Neutrophil (primary cell): ENCODE data around the gene HACD1.
A peak's percentile ranks its signal among the peaks of the same experiment; 100 is the strongest.

Experiments
- H3K27ac ChIP-seq: fragments of 200-600 bp; sonication (generic); 2 replicates; pipeline ENCODE4 v1.5.1; 2016; ENCODE audit warnings: mild to moderate bottlenecking, moderate library complexity
- H3K27me3 ChIP-seq: fragments of 200-600 bp; sonication (generic); 2 replicates; pipeline ENCODE4 v1.6.0; 2016; ENCODE audit warnings: mild to moderate bottlenecking
- H3K36me3 ChIP-seq: fragments of 200-600 bp; sonication (generic); 2 replicates; pipeline ENCODE4 v1.5.1; 2017
- H3K4me1 ChIP-seq, 2 experiments: fragments of 200-600 bp in 1 of 2; sonication (generic) in 1 of 2; 1 replicate in 1 of 2; 2 replicates in 1 of 2; pipeline versions ENCODE4 v1.5.1 to v1.6.1; 2013 to 2016; ENCODE audit warnings: low read depth in 1 of 2, low read length in 1 of 2, mild to moderate bottlenecking in 1 of 2, moderate library complexity in 1 of 2; ENCODE audit not compliant: control insufficient read depth in 1 of 2, insufficient read depth in 1 of 2
- H3K4me3 ChIP-seq, 2 experiments: fragments of 200-600 bp in 1 of 2; sonication (generic) in 1 of 2; 1 replicate in 1 of 2; 2 replicates in 1 of 2; pipeline ENCODE4 v1.5.1; 2013 to 2016; ENCODE audit warnings: low read depth in 1 of 2, low read length in 1 of 2, mild to moderate bottlenecking in 1 of 2, moderate library complexity in 1 of 2
- H3K9me3 ChIP-seq: fragments of 200-600 bp; sonication (generic); 2 replicates; pipeline ENCODE4 v1.5.1; 2016
- CTCF ChIP-seq: fragments of 200-600 bp; sonication (generic); IDR thresholded peaks from 2 replicates; pipeline ENCODE4 v1.5.1; 2016; ENCODE audit warnings: antibody characterized with exemption

HACD1 gene

GRCh38 chr10:17648243-17649035, 31.3 kb upstream of the HACD1 start:
- H3K27ac ChIP-seq, result peak overlapping the region; percentile 89
- no peaks in the 10 kb centered on the region for H3K9me3 ChIP-seq
- peaks cover 44 to 51% of the 10 kb centered on the region in 2 experiments for H3K4me1 ChIP-seq
- H3K27me3 ChIP-seq, result no peaks in the 10 kb centered on the region
- no peak overlapping the region for H3K4me3 ChIP-seq
- TF ChIP-seq CTCF, result no peak
- H3K36me3 ChIP-seq, result no peaks in the 10 kb centered on the region

- H3K9me3 ChIP-seq, result no peaks in the 10 kb centered on the region
- H3K4me3 ChIP-seq, result peak overlapping the region; percentile 41 to 70
- H3K4me1 ChIP-seq, result peaks cover 52 to 57% of the 10 kb centered on the region in 2 experiments
- H3K27ac ChIP-seq, result peak overlapping the region; percentile 89
- no peaks in the 10 kb centered on the region for H3K36me3 ChIP-seq
- H3K27me3 ChIP-seq, result no peaks in the 10 kb centered on the region
- no peak for TF ChIP-seq CTCF
Measured at GRCh38 chr10:17647326-17647725, 30.2 kb upstream of the HACD1 start.

GRCh38 chr10:17645621-17646345, 28.6 kb upstream of the HACD1 start:
- no peak for TF ChIP-seq CTCF
- H3K27ac ChIP-seq, result peak overlapping the region; percentile 89
- H3K4me1 ChIP-seq, result peaks cover 52 to 57% of the 10 kb centered on the region in 2 experiments
- peak overlapping the region; percentile 69 to 70 for H3K4me3 ChIP-seq
- H3K36me3 ChIP-seq, result no peaks in the 10 kb centered on the region
- no peaks in the 10 kb centered on the region for H3K27me3 ChIP-seq
- H3K9me3 ChIP-seq, result no peaks in the 10 kb centered on the region

- no peak for TF ChIP-seq CTCF
- Histone ChIP-seq H3K4me1 (peaks cover 52 to 57% of the 10 kb centered on the region in 2 experiments), H3K27me3 (no peaks in the 10 kb centered on the region), H3K9me3 (no peaks in the 10 kb centered on the region), H3K4me3 (peak overlapping the region; percentile 69 to 70), H3K27ac (peak overlapping the region; percentile 89), H3K36me3 (no peaks in the 10 kb centered on the region)
Measured at GRCh38 chr10:17644485-17644943, 27.3 kb upstream of the HACD1 start.

GRCh38 chr10:17643755-17644484, 26.7 kb upstream of the HACD1 start, which contains the start of gene STAM:
TSS of gene STAM (plus strand) at chr10:17644151. CDS start at chr10:17644340, 189 bp downstream.
- peak within 1 kb of the TSS; percentile 89 for H3K27ac ChIP-seq
- H3K36me3 ChIP-seq, result no peaks in the 10 kb centered on the region
- H3K4me1 ChIP-seq, result peaks cover 52 to 55% of the 10 kb centered on the region in 2 experiments
- peak; percentile 15 for TF ChIP-seq CTCF
- H3K9me3 ChIP-seq, result no peaks in the 10 kb centered on the region
- H3K4me3 ChIP-seq, result peak within 1 kb of the TSS; percentile 69 to 70
- H3K27me3 ChIP-seq, result no peaks in the 10 kb centered on the region
